Mononuclear cell (primary cell): Measurements from ENCODE around the gene C19orf44. TPM values are rescaled to one million over a fixed set of nuclear protein-coding genes. Genes with fewer than 3 reads are reported as not detected.

Experiments used
- H3K27me3 ChIP-seq: 2 replicates; pipeline ENCODE4 v1.6.0; 2011; ENCODE audit warnings: low read length, control low read depth; ENCODE audit not compliant: insufficient read depth
- H3K4me1 ChIP-seq: 2 replicates; pipeline ENCODE4 v1.5.1; 2011; ENCODE audit warnings: mild to moderate bottlenecking, low read length, control low read depth; ENCODE audit not compliant: insufficient read depth
- H3K4me3 ChIP-seq: 2 replicates; pipeline ENCODE4 v1.5.1; 2011; ENCODE audit warnings: mild to moderate bottlenecking, low read length, moderate library complexity
- H3K9me3 ChIP-seq: 2 replicates; pipeline ENCODE4 v1.5.1; 2011; ENCODE audit warnings: low read depth, mild to moderate bottlenecking, control low read depth, low read length
- total RNA-seq: library from RNA; depleted of rRNA; stranded (reverse); fragments of >200 nt; gene quantifications from one replicate; pipeline ENCODE4 v1.2.3, GENCODE V29; 2012

C19orf44 gene
- total RNA-seq, 1 donor = 0.10 TPM

DNA sequence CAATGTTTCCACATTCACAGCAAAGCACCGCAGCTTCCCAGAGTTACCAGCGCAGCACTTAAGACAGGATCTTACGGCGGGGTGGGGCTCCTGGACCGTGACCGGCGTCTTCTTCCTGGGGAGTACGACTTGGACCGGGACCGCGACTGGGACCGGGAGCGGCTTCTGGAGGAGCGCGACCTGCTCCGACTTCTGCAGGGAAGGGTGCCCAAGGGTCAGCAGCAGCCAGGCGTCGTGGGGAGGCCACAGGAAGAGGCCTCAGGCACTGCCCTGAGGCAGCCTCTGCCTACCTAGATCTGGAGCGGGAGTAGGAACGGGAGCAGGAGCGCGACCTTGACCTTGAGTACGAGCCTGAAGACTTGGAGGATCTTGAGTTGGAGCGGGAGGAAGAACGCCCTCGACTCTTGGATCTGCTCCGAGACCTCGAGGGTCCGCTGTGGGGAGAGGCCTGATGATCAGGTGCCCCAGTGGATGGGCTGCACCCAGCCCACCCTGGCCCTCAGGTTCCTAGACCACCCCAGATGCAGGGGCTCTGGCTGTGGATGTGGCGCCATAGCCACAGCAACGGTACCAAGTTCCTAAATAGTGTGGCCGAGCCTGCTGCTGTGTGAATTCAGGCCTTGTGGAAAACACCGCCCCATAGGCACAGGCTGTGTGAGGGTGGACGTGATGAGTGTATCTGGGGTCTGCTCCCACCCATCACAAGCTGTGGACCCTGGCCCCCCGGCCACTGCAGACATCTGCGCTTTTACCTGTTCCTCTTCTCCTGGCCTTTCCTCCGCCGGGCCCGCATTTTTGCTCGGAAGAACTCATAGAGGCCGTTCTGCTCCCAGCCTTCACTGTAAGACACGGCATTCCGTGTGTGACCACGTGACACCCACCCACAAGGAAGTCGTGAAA lies 24.1 kb downstream of the C19orf44 start:
- Histone ChIP-seq H3K4me3 (no peak overlapping the region), H3K27me3 (no peaks in the 10 kb centered on the region), H3K9me3 (no peaks in the 10 kb centered on the region), H3K4me1 (no peaks in the 10 kb centered on the region)

DNA sequence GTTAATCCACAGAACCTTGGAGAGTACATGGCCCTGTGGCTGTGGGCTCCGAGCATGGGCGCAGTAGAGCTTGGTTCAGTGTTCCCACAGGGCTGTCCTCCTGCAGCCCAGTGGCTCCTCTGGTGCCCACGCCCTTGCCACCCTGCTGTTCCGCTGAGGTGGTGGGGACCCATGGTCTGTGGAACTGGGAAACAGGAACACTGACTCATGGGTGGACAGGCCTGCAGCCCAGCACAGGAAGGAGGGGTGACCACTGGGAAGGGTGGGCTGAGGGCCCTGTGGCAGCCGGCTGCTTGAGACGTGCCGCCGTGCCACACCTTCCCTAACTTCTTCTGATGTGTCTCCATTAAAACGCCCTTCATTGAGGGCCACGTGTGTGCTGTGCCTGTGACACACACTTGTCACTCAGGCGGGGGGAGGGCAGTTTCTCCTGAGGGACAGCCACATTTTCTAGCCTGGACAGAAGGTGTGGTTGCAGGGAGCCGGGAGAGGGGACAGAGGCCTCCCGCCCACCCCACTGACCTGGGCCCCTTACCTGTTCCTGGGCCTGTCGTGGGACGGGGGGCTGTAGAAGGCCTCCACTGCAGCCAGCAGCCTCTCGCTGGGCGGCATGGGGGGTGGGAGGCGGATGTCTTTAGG lies 24.9 kb downstream of the C19orf44 start:
- Histone ChIP-seq H3K4me3 (no peak overlapping the region), H3K27me3 (no peaks in the 10 kb centered on the region), H3K4me1 (no peaks in the 10 kb centered on the region), H3K9me3 (no peaks in the 10 kb centered on the region)

DNA sequence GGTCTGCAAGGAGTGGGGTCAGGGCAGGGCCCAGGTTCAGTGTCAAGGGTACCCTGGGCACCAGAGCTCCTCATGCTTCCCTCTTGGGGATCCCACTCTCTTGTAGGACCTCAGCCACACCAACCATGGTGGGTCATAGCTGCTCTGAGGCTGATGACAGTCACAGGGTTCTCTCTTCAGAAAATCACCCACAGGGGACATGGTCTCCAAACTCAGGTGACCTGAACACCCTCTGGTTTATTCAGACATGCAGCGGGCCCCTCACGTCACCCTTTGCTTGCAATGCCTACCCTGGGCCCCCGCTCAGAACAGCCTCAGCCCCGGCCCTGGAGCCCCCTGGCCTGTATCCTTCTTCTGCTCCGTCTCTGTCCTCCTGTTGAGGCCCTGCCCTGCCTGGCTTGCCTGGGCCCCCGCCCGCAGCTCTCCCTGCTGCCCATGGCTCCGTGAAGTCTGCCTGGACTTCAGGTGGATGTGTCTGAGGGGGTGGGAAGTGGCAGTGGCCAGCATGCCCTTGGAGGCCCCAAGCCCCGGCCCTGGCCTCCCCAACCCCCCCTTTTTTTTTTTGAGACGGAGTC lies 25.6 kb downstream of the C19orf44 start:
- H3K9me3 ChIP-seq = no peaks in the 10 kb centered on the region
- no peaks in the 10 kb centered on the region for H3K4me1 ChIP-seq
- H3K4me3 ChIP-seq = no peak overlapping the region
- no peaks in the 10 kb centered on the region for H3K27me3 ChIP-seq

DNA sequence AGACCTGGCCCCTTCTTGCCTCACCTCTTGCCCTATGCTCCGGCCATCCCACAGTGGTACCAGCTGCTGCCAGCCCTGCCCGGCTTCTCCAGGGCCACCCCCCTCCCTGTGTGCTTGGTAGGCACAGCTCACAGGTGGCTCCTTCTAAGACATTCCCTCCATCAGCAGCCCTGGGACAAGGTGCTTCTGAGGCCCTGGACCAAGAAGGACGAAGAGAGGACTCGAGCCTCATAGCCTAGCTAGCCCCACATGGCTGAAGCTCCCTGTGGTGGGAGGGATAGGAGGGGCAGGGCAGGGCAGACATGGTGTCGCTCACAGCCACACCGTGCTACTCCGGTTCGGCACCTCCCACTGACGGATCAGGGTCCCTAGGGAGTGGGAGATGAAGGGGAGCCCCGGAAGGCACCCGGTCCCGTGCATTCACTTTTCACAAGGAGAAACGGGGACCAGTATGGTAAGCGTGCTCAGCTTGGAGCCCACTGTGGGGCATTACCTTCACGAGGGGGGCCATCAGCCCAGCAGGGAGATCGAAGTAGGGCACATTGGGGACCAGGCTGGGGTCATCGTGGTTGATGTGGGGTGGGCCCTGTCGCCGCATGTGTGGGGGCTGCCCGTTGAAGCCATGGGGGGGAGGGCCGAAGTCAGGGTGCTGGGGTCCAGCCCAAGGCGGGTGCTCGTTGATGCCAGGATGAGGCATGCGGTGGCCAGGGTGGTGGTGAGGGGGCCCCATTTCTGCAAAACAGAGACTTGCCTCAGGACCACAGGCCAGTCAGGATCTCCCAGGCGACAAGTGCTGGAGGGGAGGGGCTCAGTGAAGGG lies 26.6 kb downstream of the C19orf44 start:
- Histone ChIP-seq H3K4me3 (no peak overlapping the region), H3K4me1 (no peaks in the 10 kb centered on the region), H3K27me3 (no peaks in the 10 kb centered on the region), H3K9me3 (no peaks in the 10 kb centered on the region)

DNA sequence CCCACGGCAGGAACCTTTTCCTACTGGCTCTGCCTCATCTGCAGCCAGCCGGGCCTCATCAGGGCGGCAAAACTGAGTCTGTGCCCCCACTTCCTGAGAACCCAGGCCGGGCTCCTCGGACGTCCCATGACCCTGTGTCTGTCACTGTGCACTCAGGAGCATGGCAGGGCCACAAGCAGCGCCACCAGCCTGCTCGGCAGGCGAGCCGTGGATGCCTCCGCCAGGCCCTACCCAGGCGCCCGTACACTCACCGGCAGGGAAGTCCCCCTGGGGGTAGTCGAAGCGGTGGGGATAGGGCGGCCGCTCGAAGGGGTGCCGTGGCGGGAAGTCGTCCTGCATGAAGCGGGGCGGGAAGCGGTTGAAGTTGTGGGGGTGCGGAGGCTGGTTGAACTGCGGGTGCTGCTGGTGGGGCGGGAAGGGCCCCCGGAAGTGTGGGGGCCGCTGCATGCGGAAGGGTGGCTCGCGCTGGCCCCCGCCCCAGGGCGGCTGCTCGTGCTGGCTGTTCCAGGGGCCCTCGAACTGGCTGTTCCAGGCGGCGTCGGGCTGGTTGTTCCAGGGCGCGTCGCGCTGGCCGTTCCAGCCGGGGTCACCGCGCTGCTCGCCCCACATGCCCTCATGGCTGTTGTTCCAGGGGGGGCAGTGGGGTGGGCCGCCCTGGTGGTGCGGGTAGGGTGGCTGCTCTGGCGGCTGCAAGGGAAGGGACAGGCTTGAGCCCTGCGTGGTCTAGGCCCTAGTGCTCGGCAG lies 29.0 kb downstream of the C19orf44 start:
- Histone ChIP-seq H3K9me3 (no peaks in the 10 kb centered on the region), H3K4me1 (no peaks in the 10 kb centered on the region), H3K27me3 (no peaks in the 10 kb centered on the region), H3K4me3 (no peak overlapping the region)

DNA sequence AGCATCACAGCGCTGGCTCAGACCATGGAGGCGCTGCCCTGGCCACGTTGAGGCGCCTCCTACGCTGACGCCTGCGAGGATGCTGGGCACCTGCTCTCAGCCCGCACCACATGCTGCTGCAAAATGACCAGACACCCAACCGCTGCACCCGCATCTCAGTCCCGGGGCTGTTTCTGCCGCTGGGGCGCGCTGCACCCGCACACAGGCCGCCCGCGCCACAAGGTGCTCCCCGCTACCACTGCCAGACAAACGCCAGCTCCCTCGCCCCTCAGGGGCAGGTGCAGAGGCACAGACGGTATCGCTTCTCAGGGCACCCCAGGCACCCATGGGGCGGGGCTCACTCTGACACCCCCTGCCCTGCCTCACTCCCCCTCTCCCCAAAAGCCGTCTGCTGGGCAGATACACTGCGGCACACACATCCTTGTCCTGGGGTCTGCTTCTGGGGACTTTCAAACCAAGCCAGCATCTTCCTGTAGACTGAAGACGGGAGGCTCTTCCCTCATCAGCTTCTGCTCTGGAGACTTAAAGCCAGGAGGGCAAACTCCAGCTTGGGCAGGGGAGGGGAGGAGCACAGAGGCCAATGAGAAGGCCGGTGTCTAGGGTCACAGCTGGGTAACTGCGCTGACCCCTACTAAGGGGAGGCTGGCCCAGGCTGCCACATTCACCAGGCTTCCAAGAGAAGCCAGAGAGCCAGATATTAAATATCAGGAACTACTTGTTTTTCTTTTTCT lies 29.7 kb downstream of the C19orf44 start:
- Histone ChIP-seq H3K27me3 (no peaks in the 10 kb centered on the region), H3K4me3 (no peak overlapping the region), H3K4me1 (no peaks in the 10 kb centered on the region), H3K9me3 (no peaks in the 10 kb centered on the region)

DNA sequence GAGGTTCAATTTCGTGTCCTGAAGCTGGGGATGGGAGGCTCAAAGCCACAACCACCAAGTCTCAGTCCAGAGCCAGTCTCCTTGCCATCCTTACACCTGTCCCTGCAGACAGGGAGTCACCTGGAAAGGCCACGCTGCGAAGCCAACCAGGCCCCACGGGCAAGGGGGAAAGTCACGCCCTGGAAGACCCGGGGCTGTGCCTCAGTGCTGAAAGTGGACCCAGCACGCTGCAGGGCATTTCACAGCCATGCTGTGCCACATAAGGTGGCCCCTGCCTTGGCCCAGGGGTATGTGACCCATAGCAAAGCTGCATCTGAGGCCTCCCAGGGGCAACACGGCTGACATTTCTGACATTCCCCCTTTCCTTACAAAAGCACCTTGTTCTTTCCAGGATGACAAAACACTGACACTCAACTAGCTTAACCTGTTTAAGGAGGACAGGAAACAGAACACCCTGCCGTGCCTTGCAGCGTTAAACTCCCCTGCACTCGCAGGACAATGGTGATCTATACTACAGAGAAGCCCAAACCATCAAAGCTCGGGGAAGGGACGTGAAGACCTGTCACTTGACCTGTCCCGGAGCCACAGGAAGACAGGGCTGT lies 31.2 kb downstream of the C19orf44 start:
- Histone ChIP-seq H3K27me3 (no peaks in the 10 kb centered on the region), H3K4me1 (no peaks in the 10 kb centered on the region), H3K9me3 (no peaks in the 10 kb centered on the region), H3K4me3 (no peak overlapping the region)

DNA sequence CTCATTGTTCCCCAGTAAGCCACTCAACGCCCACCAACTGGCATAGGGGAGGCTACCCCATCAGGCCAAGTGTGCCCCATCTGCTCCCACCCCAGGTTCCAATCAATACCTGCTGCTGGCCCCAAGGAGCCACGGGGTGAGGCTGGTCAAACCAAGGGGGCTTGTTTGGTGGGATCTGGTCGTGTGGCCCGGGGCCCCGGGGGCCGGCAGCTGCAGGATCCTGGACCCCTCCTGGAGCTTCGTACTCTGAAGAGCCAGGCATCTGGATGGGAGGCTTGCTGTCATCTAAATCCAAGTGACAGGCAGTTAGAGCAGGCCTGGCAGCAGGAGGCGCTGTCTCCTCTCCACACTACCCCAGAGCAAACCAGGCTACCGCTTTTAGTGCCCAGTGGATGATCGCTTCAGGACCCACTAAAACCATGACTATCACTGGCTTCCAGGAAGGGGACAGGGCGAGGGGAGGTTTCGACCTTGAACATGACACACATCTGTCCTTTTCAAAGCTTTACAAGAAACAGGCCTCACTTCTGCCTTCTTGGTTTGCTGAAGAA lies 31.9 kb downstream of the C19orf44 start:
- no peaks in the 10 kb centered on the region for H3K9me3 ChIP-seq
- H3K4me1 ChIP-seq = no peaks in the 10 kb centered on the region
- H3K4me3 ChIP-seq = no peak overlapping the region
- no peaks in the 10 kb centered on the region for H3K27me3 ChIP-seq

DNA sequence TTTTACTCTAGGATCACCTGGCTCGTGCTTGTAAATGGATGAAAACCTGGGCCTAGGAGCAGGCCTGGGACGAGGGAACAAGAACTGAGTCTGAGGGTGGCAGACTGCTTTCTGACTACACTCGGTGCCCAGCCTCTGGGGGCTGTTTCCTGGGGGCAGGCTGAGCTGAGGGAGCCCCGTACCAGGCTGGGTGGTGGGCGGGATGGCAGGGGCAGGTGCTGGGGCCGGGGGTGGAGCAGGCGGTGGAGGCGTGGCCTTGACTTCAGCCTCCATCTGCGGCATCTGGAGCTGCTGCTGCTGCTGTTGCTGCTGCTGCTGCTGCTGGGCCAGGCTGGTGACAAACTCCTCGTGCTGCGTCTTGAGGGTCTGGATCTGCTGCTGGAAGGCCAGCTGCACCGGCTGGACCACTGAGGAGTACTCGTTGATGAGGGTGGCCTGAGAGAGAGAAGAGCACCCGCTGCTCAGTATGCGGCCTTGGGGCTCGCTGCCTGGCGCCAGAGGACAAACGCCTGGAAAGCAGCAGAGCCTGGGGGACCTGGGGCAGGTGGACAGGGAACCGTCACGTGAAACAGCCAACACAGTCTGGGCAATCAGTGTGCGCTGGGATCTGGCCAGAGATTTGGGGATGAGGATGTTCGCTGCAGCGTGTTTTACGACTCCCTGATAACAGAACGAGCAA lies 33.4 kb downstream of the C19orf44 start:
- H3K9me3 ChIP-seq = no peaks in the 10 kb centered on the region
- H3K27me3 ChIP-seq = no peaks in the 10 kb centered on the region
- H3K4me3 ChIP-seq = no peak overlapping the region

DNA sequence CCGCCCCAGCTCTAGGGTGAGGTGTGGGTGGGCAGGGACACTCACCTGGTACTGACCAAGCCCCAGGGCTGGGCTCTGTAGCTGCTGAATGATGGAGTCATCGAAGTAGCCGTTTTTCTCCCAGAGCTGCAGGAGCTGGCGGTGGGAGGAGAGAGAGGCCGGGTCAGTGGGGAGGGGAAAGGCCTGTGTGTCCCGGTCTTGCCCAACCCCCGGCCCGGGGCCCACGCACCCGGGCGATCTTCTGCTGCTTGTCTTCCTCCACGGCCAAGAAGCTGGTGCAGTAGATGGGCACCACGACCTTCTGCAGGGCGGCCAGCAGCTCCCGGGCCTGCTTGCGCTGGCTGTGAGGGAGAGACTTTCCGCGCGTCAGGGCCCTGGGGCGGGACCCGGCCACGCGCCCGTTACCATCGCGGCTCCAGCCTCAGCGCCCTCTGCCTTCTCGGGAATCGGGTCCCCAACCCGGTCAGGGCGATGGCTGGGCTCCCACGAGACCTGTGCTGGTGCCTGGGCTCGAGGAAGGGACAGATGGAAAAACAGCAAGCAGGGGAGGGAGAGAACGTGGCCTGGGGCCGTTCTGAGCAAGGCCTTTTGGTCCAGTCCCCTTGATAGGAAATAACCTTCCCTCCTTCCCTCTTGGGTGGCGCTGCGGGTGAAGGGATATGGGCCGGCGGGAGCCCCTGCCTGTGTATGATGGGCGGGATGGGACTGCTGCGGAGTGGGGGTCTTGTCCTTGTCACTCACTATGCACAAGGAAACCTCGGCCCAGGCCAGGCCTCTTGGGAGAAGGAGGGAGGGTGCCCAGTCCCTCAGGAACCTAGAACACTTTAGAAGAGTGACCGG lies 34.6 kb downstream of the C19orf44 start:
- Histone ChIP-seq H3K27me3 (no peaks in the 10 kb centered on the region), H3K4me3 (no peak overlapping the region), H3K4me1 (no peaks in the 10 kb centered on the region), H3K9me3 (no peaks in the 10 kb centered on the region)

More for the DNA sequence above, 33.4 kb downstream of the C19orf44 start:
- H3K4me1 ChIP-seq = no peaks in the 10 kb centered on the region

DNA sequence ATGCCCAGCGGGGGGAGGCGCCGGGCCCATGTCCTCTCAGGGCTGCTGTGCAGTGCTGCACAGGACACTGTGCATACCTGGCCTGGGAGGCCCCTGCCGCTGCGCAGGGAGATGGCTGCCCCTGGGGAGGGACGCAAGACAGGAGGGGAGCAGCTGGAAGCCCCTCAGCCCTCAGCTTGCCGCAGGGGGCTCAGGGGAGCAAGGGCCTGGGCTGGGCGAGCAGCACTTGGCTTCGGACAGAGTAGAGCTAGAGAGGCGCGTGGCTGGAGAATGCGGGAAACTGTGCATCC lies 35.1 kb downstream of the C19orf44 start:
- Histone ChIP-seq H3K4me1 (no peaks in the 10 kb centered on the region), H3K9me3 (no peaks in the 10 kb centered on the region), H3K4me3 (no peak overlapping the region), H3K27me3 (no peaks in the 10 kb centered on the region)

DNA sequence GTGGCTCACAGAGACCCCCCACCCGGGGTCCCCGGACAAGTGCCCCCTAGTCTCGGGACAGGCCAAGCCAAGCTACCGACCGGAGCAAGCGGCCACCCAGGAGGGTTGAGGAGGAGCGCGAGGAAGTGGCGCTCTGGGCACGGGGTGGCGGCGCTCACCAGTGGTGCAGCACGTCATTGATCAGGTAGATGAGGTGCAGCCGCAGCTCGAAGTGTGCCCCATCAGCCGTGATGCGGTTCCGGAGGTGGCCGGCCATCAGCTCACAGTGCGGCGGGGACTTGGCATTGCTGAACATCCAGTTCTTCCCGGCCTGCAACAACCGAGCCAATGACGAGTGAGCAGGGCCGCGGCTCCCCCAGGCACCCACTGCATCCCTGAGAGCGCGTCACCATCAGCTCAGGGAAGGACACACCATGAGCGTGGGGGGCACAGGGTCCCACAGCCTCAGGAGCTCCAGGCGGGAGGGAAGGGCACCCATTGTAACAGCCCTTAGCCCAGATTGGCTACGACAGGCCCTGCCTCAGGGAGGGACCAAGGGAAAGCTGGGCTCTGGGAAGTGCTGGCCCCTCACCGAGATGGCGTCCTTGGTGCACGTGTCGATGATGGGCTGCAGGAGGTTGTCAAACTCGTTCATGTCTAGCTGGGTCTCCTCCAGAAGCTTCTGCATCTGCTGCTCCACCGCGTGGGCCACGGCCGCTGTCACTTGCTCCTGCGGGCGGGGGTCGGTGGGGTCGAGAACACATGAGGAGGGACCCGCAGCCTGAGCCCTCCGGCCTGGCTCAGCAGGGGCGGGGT lies 36.4 kb downstream of the C19orf44 start:
- Histone ChIP-seq H3K4me3 (no peak overlapping the region), H3K4me1 (no peaks in the 10 kb centered on the region), H3K9me3 (no peaks in the 10 kb centered on the region), H3K27me3 (no peaks in the 10 kb centered on the region)
